ENCODE results near the gene TMA16. TPM values are rescaled to one million over a fixed set of nuclear protein-coding genes. Genes with fewer than 3 reads are reported as not detected.

The TMA16 gene
- total RNA-seq, 1 experiment from 2014 or later = 49.1 TPM

- no TSS peak for BruUV-seq (replicated peaks)
- Histone ChIP-seq H3K79me2 (ENCODE audit: low read length) (no peaks in the 10 kb centered on the region), H3F3A (ENCODE audit: low read length, unreplicated experiment) (no peaks in the 10 kb centered on the region), H3K4me3 (ENCODE audit: low read length) (peak overlapping the region; percentile 23; the same call in 1 of the 2 replicates), H3K4me1 (ENCODE audit: insufficient read depth, low read length) (peaks cover 16% of the 10 kb centered on the region; the same call in 1 of the 2 replicates), H4K20me1 (ENCODE audit: low read length) (no peaks in the 10 kb centered on the region), H3K27ac (ENCODE audit: low read length) (peak overlapping the region; percentile 54), H3K9me3 (ENCODE audit: low read length) (no peaks in the 10 kb centered on the region), H3K36me3 (ENCODE audit: low read depth, low read length) (no peaks in the 10 kb centered on the region), H3K9ac (ENCODE audit: low read length) (no peak overlapping the region), H2AFZ (ENCODE audit: low read length) (peak overlapping the region; percentile 68), H3K9me2 (replicated peaks; ENCODE audit: low read length) (no peaks in the 10 kb centered on the region), H3K27me3 (ENCODE audit: low read length) (no peaks in the 10 kb centered on the region), H3K4me2 (ENCODE audit: low read length) (peak overlapping the region; percentile 47)
- peak; percentile 95 for ATAC-seq
- peak; percentile 84 for DNase-seq
- ChIA-PET POLR2A (ENCODE audit: unreplicated experiment) (interaction anchor here (0.6 to 0.8 kb wide), 2 partner anchors 8 to 1339 kb away, joined by 4 to 8 read pairs; no protein-coding TSS in a partner anchor), CTCF (interaction anchor here (0.7 kb wide), 1 partner anchor 116 kb away, joined by 3 read pairs; the partner anchor contains the start of gene NPY1R)
- intact Hi-C loops (cut with micrococcal nuclease) = no loop called here
- TF ChIP-seq EZH2 (IDR thresholded peaks at IDR 0.05; ENCODE audit: low read length, unreplicated experiment) (no peak), CTCF (conservative IDR thresholded peaks at IDR 0.05; ENCODE audit: low read depth, low read length) (no peak), EZH2phosphoT487 (IDR thresholded peaks at IDR 0.05; ENCODE audit: borderline replicate concordance, low read length) (no peak)
Measured at GRCh38 chr4:163448540-163449203, 45.8 kb upstream of the TMA16 start.

- H3F3A ChIP-seq (ENCODE audit: low read length, unreplicated experiment) = no peaks in the 10 kb centered on the region
- no peak for ATAC-seq
- no peak overlapping the region for H3K4me2 ChIP-seq (ENCODE audit: low read length)
- CTCF ChIA-PET = no interaction called here
- H3K9ac ChIP-seq (ENCODE audit: low read length) = no peak overlapping the region
- no peaks in the 10 kb centered on the region for H3K4me1 ChIP-seq (ENCODE audit: insufficient read depth, low read length)
- no peaks in the 10 kb centered on the region for H3K27me3 ChIP-seq (ENCODE audit: low read length)
- H3K4me3 ChIP-seq (ENCODE audit: low read length) = no peak overlapping the region
- no peaks in the 10 kb centered on the region for H3K36me3 ChIP-seq (ENCODE audit: low read depth, low read length)
- no peak overlapping the region for H3K27ac ChIP-seq (ENCODE audit: low read length)
- no peak for DNase-seq
- intact Hi-C loops (cut with micrococcal nuclease) = no loop called here
- TF ChIP-seq CTCF (conservative IDR thresholded peaks at IDR 0.05; ENCODE audit: low read depth, low read length) (no peak), EZH2 (IDR thresholded peaks at IDR 0.05; ENCODE audit: low read length, unreplicated experiment) (no peak), EZH2phosphoT487 (IDR thresholded peaks at IDR 0.05; ENCODE audit: borderline replicate concordance, low read length) (no peak)
- POLR2A ChIA-PET (ENCODE audit: unreplicated experiment) = no interaction called here
- no peaks in the 10 kb centered on the region for H3K79me2 ChIP-seq (ENCODE audit: low read length)
- no peak overlapping the region for H2AFZ ChIP-seq (ENCODE audit: low read length)
- no TSS peak for BruUV-seq (replicated peaks)
- H4K20me1 ChIP-seq (ENCODE audit: low read length) = no peaks in the 10 kb centered on the region
- H3K9me3 ChIP-seq (ENCODE audit: low read length) = no peaks in the 10 kb centered on the region
- H3K9me2 ChIP-seq (replicated peaks; ENCODE audit: low read length) = no peaks in the 10 kb centered on the region
Measured at GRCh38 chr4:163462556-163462955, 31.9 kb upstream of the TMA16 start.

- H3F3A ChIP-seq (ENCODE audit: low read length, unreplicated experiment) = no peaks in the 10 kb centered on the region
- H3K27me3 ChIP-seq (ENCODE audit: low read length) = no peaks in the 10 kb centered on the region
- no peaks in the 10 kb centered on the region for H3K4me1 ChIP-seq (ENCODE audit: insufficient read depth, low read length)
- no TSS peak for BruUV-seq (replicated peaks)
- no peaks in the 10 kb centered on the region for H3K79me2 ChIP-seq (ENCODE audit: low read length)
- ChIA-PET POLR2A (ENCODE audit: unreplicated experiment) (no interaction called here), CTCF (no interaction called here)
- no peaks in the 10 kb centered on the region for H4K20me1 ChIP-seq (ENCODE audit: low read length)
- H3K9me3 ChIP-seq (ENCODE audit: low read length) = no peaks in the 10 kb centered on the region
- no peak overlapping the region for H3K27ac ChIP-seq (ENCODE audit: low read length)
- ATAC-seq = no peak
- no peak overlapping the region for H2AFZ ChIP-seq (ENCODE audit: low read length)
- no peak overlapping the region for H3K9ac ChIP-seq (ENCODE audit: low read length)
- no peak for DNase-seq
- intact Hi-C loops (cut with micrococcal nuclease) = no loop called here
- no peak overlapping the region for H3K4me3 ChIP-seq (ENCODE audit: low read length)
- H3K4me2 ChIP-seq (ENCODE audit: low read length) = no peak overlapping the region
- TF ChIP-seq EZH2 (IDR thresholded peaks at IDR 0.05; ENCODE audit: low read length, unreplicated experiment) (no peak), CTCF (conservative IDR thresholded peaks at IDR 0.05; ENCODE audit: low read depth, low read length) (no peak), EZH2phosphoT487 (IDR thresholded peaks at IDR 0.05; ENCODE audit: borderline replicate concordance, low read length) (no peak)
- H3K9me2 ChIP-seq (replicated peaks; ENCODE audit: low read length) = no peaks in the 10 kb centered on the region
- H3K36me3 ChIP-seq (ENCODE audit: low read depth, low read length) = no peaks in the 10 kb centered on the region
Measured at GRCh38 chr4:163467082-163467770, 27.3 kb upstream of the TMA16 start.

All from PC-3 (cell line).